IPS-18a (cell line): ENCODE measurements around the gene PRSS56.
"Not testable (repeated sequence)": the region's sequence is repeated elsewhere in the genome, so short reads cannot be mapped to it uniquely, and the experiment has no call there.

Source experiments
- H3K27ac ChIP-seq: one replicate; pipeline ENCODE4 v1.5.1; 2013; ENCODE audit warnings: low read length
- H3K27me3 ChIP-seq: one replicate; pipeline ENCODE4 v1.6.1; 2013; ENCODE audit warnings: mild to moderate bottlenecking, low read length; ENCODE audit not compliant: control insufficient read depth, insufficient read depth
- H3K36me3 ChIP-seq: one replicate; pipeline ENCODE4 v1.6.1; 2013; ENCODE audit warnings: low read depth, low read length; ENCODE audit not compliant: control insufficient read depth
- H3K4me1 ChIP-seq: one replicate; pipeline ENCODE4 v1.6.1; 2013; ENCODE audit warnings: low read depth, low read length; ENCODE audit not compliant: control insufficient read depth
- H3K4me3 ChIP-seq: one replicate; pipeline ENCODE4 v1.5.1; 2013; ENCODE audit warnings: low read length
- H3K9ac ChIP-seq: one replicate; pipeline ENCODE4 v1.6.1; 2013; ENCODE audit warnings: mild to moderate bottlenecking, low read length, moderate library complexity
- H3K9me3 ChIP-seq: one replicate; pipeline ENCODE4 v1.6.1; 2013; ENCODE audit warnings: low read depth, low read length; ENCODE audit not compliant: control insufficient read depth

The PRSS56 gene

GRCh38 chr2:232532821-232533220 is 12.6 kb downstream of the PRSS56 start:
- H3K4me1 ChIP-seq: not testable (repeated sequence)

GRCh38 chr2:232533944-232534710 is 13.9 kb downstream of the PRSS56 start:
- H3K36me3 ChIP-seq: no peaks in the 10 kb centered on the region
- no peaks in the 10 kb centered on the region for H3K9me3 ChIP-seq
- no peak overlapping the region for H3K9ac ChIP-seq
- H3K4me3 ChIP-seq: no peak overlapping the region
- no peaks in the 10 kb centered on the region for H3K27me3 ChIP-seq
- H3K4me1 ChIP-seq: peaks cover 3% of the 10 kb centered on the region
- H3K27ac ChIP-seq: no peak overlapping the region

More at GRCh38 chr2:232532821-232533220, 12.6 kb downstream of the PRSS56 start:
- H3K27ac ChIP-seq, H3K36me3 ChIP-seq, H3K4me3 ChIP-seq, H3K27me3 ChIP-seq, H3K9ac ChIP-seq, H3K9me3 ChIP-seq: not testable (repeated sequence)

- Histone ChIP-seq H3K9me3 (no peaks in the 10 kb centered on the region), H3K4me1 (peaks cover 8% of the 10 kb centered on the region), H3K27ac (no peak overlapping the region), H3K9ac (no peak overlapping the region), H3K27me3 (no peaks in the 10 kb centered on the region), H3K36me3 (no peaks in the 10 kb centered on the region), H3K4me3 (no peak overlapping the region)
These were observed 14.9 kb downstream of the PRSS56 start for GRCh38 chr2:232534940-232535651.

GRCh38 chr2:232535761-232536530 is 15.8 kb downstream of the PRSS56 start:
- Histone ChIP-seq H3K27me3 (no peaks in the 10 kb centered on the region), H3K4me1 (peaks cover 8% of the 10 kb centered on the region), H3K9ac (no peak overlapping the region), H3K4me3 (no peak overlapping the region), H3K36me3 (no peaks in the 10 kb centered on the region), H3K27ac (no peak overlapping the region), H3K9me3 (no peaks in the 10 kb centered on the region)

- no peaks in the 10 kb centered on the region for H3K9me3 ChIP-seq
- H3K27me3 ChIP-seq: no peaks in the 10 kb centered on the region
- no peak overlapping the region for H3K4me3 ChIP-seq
- H3K27ac ChIP-seq: no peak overlapping the region
- no peaks in the 10 kb centered on the region for H3K36me3 ChIP-seq
- H3K9ac ChIP-seq: no peak overlapping the region
- H3K4me1 ChIP-seq: peaks cover 8% of the 10 kb centered on the region
These were observed 16.9 kb downstream of the PRSS56 start for GRCh38 chr2:232537079-232537478.

- Histone ChIP-seq H3K4me1 (peaks cover 8% of the 10 kb centered on the region), H3K27ac (no peak overlapping the region), H3K9me3 (no peaks in the 10 kb centered on the region)
These were observed 17.3 kb downstream of the PRSS56 start for GRCh38 chr2:232537499-232537898.

GRCh38 chr2:232538671-232539070 is 18.5 kb downstream of the PRSS56 start:
- Histone ChIP-seq H3K4me1 (peaks cover 8% of the 10 kb centered on the region), H3K36me3 (no peaks in the 10 kb centered on the region), H3K27ac (no peak overlapping the region), H3K9ac (no peak overlapping the region), H3K9me3 (no peaks in the 10 kb centered on the region), H3K4me3 (no peak overlapping the region), H3K27me3 (no peaks in the 10 kb centered on the region)

More at GRCh38 chr2:232537499-232537898, 17.3 kb downstream of the PRSS56 start:
- no peaks in the 10 kb centered on the region for H3K27me3 ChIP-seq
- no peak overlapping the region for H3K4me3 ChIP-seq
- H3K9ac ChIP-seq: no peak overlapping the region
- H3K36me3 ChIP-seq: no peaks in the 10 kb centered on the region

GRCh38 chr2:232539298-232540231 is 19.4 kb downstream of the PRSS56 start, which contains the start of gene CHRNG:
CHRNG (plus strand) TSS chr2:232539692; CDS start chr2:232539748, 56 bp downstream.
- no peak within 1 kb of the TSS for H3K27ac ChIP-seq
- no peaks in the 10 kb centered on the region for H3K9me3 ChIP-seq
- no peaks in the 10 kb centered on the region for H3K27me3 ChIP-seq
- H3K4me3 ChIP-seq: no peak within 1 kb of the TSS
- H3K36me3 ChIP-seq: no peaks in the 10 kb centered on the region
- no peak within 1 kb of the TSS for H3K9ac ChIP-seq
- peaks cover 8% of the 10 kb centered on the region for H3K4me1 ChIP-seq

- no peaks in the 10 kb centered on the region for H3K36me3 ChIP-seq
- no peaks in the 10 kb centered on the region for H3K9me3 ChIP-seq
- no peak overlapping the region for H3K27ac ChIP-seq
- H3K4me1 ChIP-seq: peaks cover 8% of the 10 kb centered on the region
- H3K27me3 ChIP-seq: no peaks in the 10 kb centered on the region
- H3K9ac ChIP-seq: no peak overlapping the region
- no peak overlapping the region for H3K4me3 ChIP-seq
These were observed 20.4 kb downstream of the PRSS56 start for GRCh38 chr2:232540441-232541041.

- Histone ChIP-seq H3K36me3 (no peaks in the 10 kb centered on the region), H3K4me3 (no peak overlapping the region), H3K27ac (no peak overlapping the region), H3K9ac (no peak overlapping the region), H3K4me1 (peaks cover 8% of the 10 kb centered on the region), H3K9me3 (no peaks in the 10 kb centered on the region), H3K27me3 (no peaks in the 10 kb centered on the region)
These were observed 21.2 kb downstream of the PRSS56 start for GRCh38 chr2:232541195-232541960.
